Activated B cell treated with CpG ODN at 0.5 μM for 24 hours (primary cell): Measurements from ENCODE around the gene EPHB2. TPM values are rescaled to one million over a fixed set of nuclear protein-coding genes. Genes with fewer than 3 reads are reported as not detected.
"Not testable (repeated sequence)": the region's sequence is repeated elsewhere in the genome, so short reads cannot be mapped to it uniquely, and the experiment has no call there.

Experiments used
- ATAC-seq: fragments of 200-7000 bp; cut with Tn5 transposase; one replicate; pipeline ENCODE4 v1.10.0; 2021; ENCODE audit warnings: low read depth, mild to moderate bottlenecking, moderate library complexity
- CTCF ChIA-PET: fragments of 350-600 bp; sonication (Branson Sonifier 250); formaldehyde crosslinking; loops from one replicate; lab custom pipeline; 2021; ENCODE audit warnings: antibody characterized with exemption; lab: Charles Lee
- POLR2A ChIA-PET: fragments of 350-600 bp; sonication (Branson Sonifier 250); formaldehyde crosslinking; loops from one replicate; lab custom pipeline; 2021; ENCODE audit warnings: antibody characterized with exemption; lab: Charles Lee
- DNase-seq: peaks from one replicate; pipeline ENCODE4 v3.0.0; 2022
- H3K27ac Mint-ChIP-seq: one replicate; pipeline ENCODE4 v1.8.0; 2020; ENCODE audit warnings: mixed read lengths
- H3K27me3 Mint-ChIP-seq: one replicate; pipeline ENCODE4 v1.8.0; 2021; ENCODE audit warnings: mixed read lengths
- H3K36me3 Mint-ChIP-seq: one replicate; pipeline ENCODE4 v1.8.0; 2021; ENCODE audit warnings: low read depth, mixed read lengths
- H3K4me1 Mint-ChIP-seq: one replicate; pipeline ENCODE4 v1.8.0; 2021; ENCODE audit warnings: mixed read lengths
- H3K4me3 Mint-ChIP-seq: one replicate; pipeline ENCODE4 v1.8.0; 2020; ENCODE audit warnings: mild to moderate bottlenecking, mixed read lengths
- H3K9me3 Mint-ChIP-seq: one replicate; pipeline ENCODE4 v1.8.0; 2020; ENCODE audit warnings: mixed read lengths
- CTCF ChIP-seq: fragments of 200-600 bp; IDR thresholded peaks from one replicate; pipeline ENCODE4 v1.8.0; 2022; ENCODE audit warnings: antibody characterized with exemption, mild to moderate bottlenecking
- intact Hi-C: fragments of 100-400 bp; cut with micrococcal nuclease; formaldehyde crosslinking; loops from one replicate; pipeline ENCODE4 v1.15.1; 2024
- total RNA-seq: library from RNA; stranded (reverse); gene quantifications from 2 replicates; pipeline ENCODE4 v1.2.3, GENCODE V29; 2022

EPHB2 gene
- total RNA-seq, 1 donor from 2014 or later = 0.13 TPM

- Mint-ChIP-seq H3K36me3 (no peaks in the 10 kb centered on the region), H3K4me3 (no peak overlapping the region), H3K4me1 (no peaks in the 10 kb centered on the region), H3K27me3 (peaks cover 14% of the 10 kb centered on the region), H3K9me3 (no peaks in the 10 kb centered on the region), H3K27ac (no peak overlapping the region)
- ATAC-seq (no peak), DNase-seq (no peak)
- intact Hi-C loops = no loop called here
- CTCF ChIA-PET = no interaction called here
- POLR2A ChIA-PET = no interaction called here
- TF ChIP-seq CTCF = no peak
Observed at GRCh38 chr1:22841142-22841541, 130.5 kb downstream of the EPHB2 start.

GRCh38 chr1:22841860-22842281, 131.2 kb downstream of the EPHB2 start:
- no peak for DNase-seq
- no peak for TF ChIP-seq CTCF
- intact Hi-C loops = no loop called here
- Mint-ChIP-seq H3K27ac (no peak overlapping the region), H3K4me3 (no peak overlapping the region), H3K9me3 (no peaks in the 10 kb centered on the region), H3K36me3 (no peaks in the 10 kb centered on the region), H3K4me1 (peaks cover 3% of the 10 kb centered on the region), H3K27me3 (peaks cover 19% of the 10 kb centered on the region)
- ChIA-PET POLR2A (no interaction called here), CTCF (no interaction called here)
- no peak for ATAC-seq

DNA sequence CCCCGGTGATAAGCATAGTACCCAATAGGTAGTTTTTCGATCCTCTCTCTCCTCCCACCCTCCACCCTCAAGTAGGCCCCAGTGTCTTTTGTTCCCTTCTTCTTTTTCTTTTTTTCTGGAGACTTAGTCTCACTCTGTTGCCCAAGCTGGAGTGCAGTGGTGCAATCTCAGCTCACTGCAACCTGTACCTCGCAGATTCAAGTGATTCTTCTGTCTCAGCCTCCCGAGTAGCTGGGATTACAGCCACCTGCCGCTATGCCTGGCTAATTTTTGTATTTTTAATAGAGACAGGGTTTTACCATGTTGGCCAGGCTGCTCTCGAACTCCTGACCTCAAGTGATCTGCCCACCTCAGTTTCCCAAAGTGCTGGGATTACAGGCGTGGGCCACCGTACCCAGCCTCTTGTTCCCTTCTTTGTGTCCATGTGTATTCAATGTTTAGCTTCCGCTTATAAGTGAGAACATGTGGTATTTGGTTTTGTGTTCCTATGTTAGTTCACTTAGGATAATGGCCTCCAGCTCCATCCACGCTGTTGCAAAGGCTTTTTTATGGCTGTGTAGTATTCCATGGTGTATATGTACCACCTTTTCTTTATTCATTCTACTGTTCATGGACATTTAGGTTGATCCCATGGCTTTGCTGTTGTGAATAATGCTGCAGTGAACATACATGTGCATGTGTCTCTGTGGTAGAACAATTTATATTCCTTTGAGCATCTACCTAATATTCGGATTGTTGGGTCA, 133.0 kb downstream of the EPHB2 start:
- CTCF ChIA-PET = not testable (repeated sequence)
- H3K27me3 Mint-ChIP-seq = peaks cover 29% of the 10 kb centered on the region

GRCh38 chr1:22844621-22845020, 134.0 kb downstream of the EPHB2 start:
- ChIA-PET CTCF (no interaction called here), POLR2A (no interaction called here)
- DNase-seq (no peak), ATAC-seq (no peak)
- intact Hi-C loops = no loop called here
- H3K36me3 Mint-ChIP-seq = no peaks in the 10 kb centered on the region
- H3K27ac Mint-ChIP-seq = no peak overlapping the region
- H3K4me3 Mint-ChIP-seq = no peak overlapping the region
- TF ChIP-seq CTCF = no peak
- H3K27me3 Mint-ChIP-seq = peaks cover 31% of the 10 kb centered on the region
- no peaks in the 10 kb centered on the region for H3K9me3 Mint-ChIP-seq
- H3K4me1 Mint-ChIP-seq = peaks cover 3% of the 10 kb centered on the region

More for the DNA sequence above, 133.0 kb downstream of the EPHB2 start:
- H3K36me3 Mint-ChIP-seq, POLR2A ChIA-PET, ATAC-seq, DNase-seq, H3K27ac Mint-ChIP-seq, H3K4me3 Mint-ChIP-seq, intact Hi-C loops, H3K4me1 Mint-ChIP-seq, H3K9me3 Mint-ChIP-seq: not testable (repeated sequence)

- intact Hi-C loops = no loop called here
- ATAC-seq (no peak), DNase-seq (no peak)
- Mint-ChIP-seq H3K9me3 (no peaks in the 10 kb centered on the region), H3K4me3 (no peak overlapping the region), H3K27me3 (peaks cover 31% of the 10 kb centered on the region), H3K36me3 (no peaks in the 10 kb centered on the region), H3K4me1 (peaks cover 3% of the 10 kb centered on the region), H3K27ac (no peak overlapping the region)
- ChIA-PET CTCF (no interaction called here), POLR2A (no interaction called here)
- no peak for TF ChIP-seq CTCF
Observed at GRCh38 chr1:22845398-22845935, 134.8 kb downstream of the EPHB2 start.
